Measurements from ENCODE around the gene A1CF.
"Not testable (repeated sequence)": the region's sequence is repeated elsewhere in the genome, so short reads cannot be mapped to it uniquely, and the experiment has no call there.

The A1CF gene

GRCh38 chr10:50885097-50885859, at the start of gene A1CF:
Gene A1CF (minus strand): TSS chr10:50885627. CDS start chr10:50859940, 25,687 bp downstream.
- H3K9me3 Mint-ChIP-seq, result no peaks in the 10 kb centered on the region
- H3K27ac Mint-ChIP-seq, result no peak within 1 kb of the TSS

GRCh38 chr10:50931948-50932431, 46.6 kb upstream of the A1CF start:
- no peaks in the 10 kb centered on the region for H3K9me3 Mint-ChIP-seq
- H3K27ac Mint-ChIP-seq, result no peak overlapping the region
- peaks cover 9% of the 10 kb centered on the region for H3K27me3 Mint-ChIP-seq
- no peak overlapping the region for H3K4me3 Mint-ChIP-seq
- H3K4me1 Mint-ChIP-seq, result no peaks in the 10 kb centered on the region
- H3K36me3 Mint-ChIP-seq, result no peaks in the 10 kb centered on the region

More at GRCh38 chr10:50885097-50885859, at the start of gene A1CF:
- Mint-ChIP-seq H3K4me3 (no peak within 1 kb of the TSS), H3K27me3 (peaks cover 19% of the 10 kb centered on the region), H3K36me3 (no peaks in the 10 kb centered on the region), H3K4me1 (no peaks in the 10 kb centered on the region)

GRCh38 chr10:50929670-50930069, 44.2 kb upstream of the A1CF start:
- Mint-ChIP-seq H3K27ac (no peak overlapping the region), H3K27me3 (peaks cover 3% of the 10 kb centered on the region), H3K4me1 (no peaks in the 10 kb centered on the region), H3K36me3 (no peaks in the 10 kb centered on the region), H3K4me3 (no peak overlapping the region), H3K9me3 (peaks cover 5% of the 10 kb centered on the region)

GRCh38 chr10:50928190-50928552, 42.7 kb upstream of the A1CF start:
- Mint-ChIP-seq H3K9me3 (peaks cover 13% of the 10 kb centered on the region), H3K36me3 (no peaks in the 10 kb centered on the region), H3K4me3 (no peak overlapping the region)

GRCh38 chr10:50927522-50928189, 42.2 kb upstream of the A1CF start:
- peaks cover 13% of the 10 kb centered on the region for H3K9me3 Mint-ChIP-seq

More at GRCh38 chr10:50928190-50928552, 42.7 kb upstream of the A1CF start:
- no peak overlapping the region for H3K27ac Mint-ChIP-seq
- peaks cover 3% of the 10 kb centered on the region for H3K27me3 Mint-ChIP-seq
- H3K4me1 Mint-ChIP-seq, result no peaks in the 10 kb centered on the region

GRCh38 chr10:50923471-50923870, 38.0 kb upstream of the A1CF start:
- not testable (repeated sequence) for H3K27me3 Mint-ChIP-seq, H3K4me1 Mint-ChIP-seq, H3K27ac Mint-ChIP-seq, H3K4me3 Mint-ChIP-seq, H3K36me3 Mint-ChIP-seq
- peaks cover 13% of the 10 kb centered on the region for H3K9me3 Mint-ChIP-seq

More at GRCh38 chr10:50927522-50928189, 42.2 kb upstream of the A1CF start:
- Mint-ChIP-seq H3K36me3 (no peaks in the 10 kb centered on the region), H3K27ac (no peak overlapping the region), H3K4me3 (no peak overlapping the region), H3K27me3 (peaks cover 2% of the 10 kb centered on the region), H3K4me1 (no peaks in the 10 kb centered on the region)

GRCh38 chr10:50919010-50919409, 33.6 kb upstream of the A1CF start:
- Mint-ChIP-seq H3K27me3 (peaks cover 10% of the 10 kb centered on the region), H3K9me3 (peaks cover 2% of the 10 kb centered on the region), H3K4me3 (no peak overlapping the region), H3K27ac (no peak overlapping the region), H3K4me1 (no peaks in the 10 kb centered on the region), H3K36me3 (no peaks in the 10 kb centered on the region)

GRCh38 chr10:50918529-50918928, 33.1 kb upstream of the A1CF start:
- Mint-ChIP-seq H3K4me1 (no peaks in the 10 kb centered on the region), H3K36me3 (no peaks in the 10 kb centered on the region), H3K9me3 (no peaks in the 10 kb centered on the region), H3K27ac (no peak overlapping the region), H3K27me3 (peaks cover 10% of the 10 kb centered on the region), H3K4me3 (no peak overlapping the region)

GRCh38 chr10:50917486-50917885, 32.1 kb upstream of the A1CF start:
- Mint-ChIP-seq H3K9me3 (no peaks in the 10 kb centered on the region), H3K4me1 (no peaks in the 10 kb centered on the region), H3K4me3 (no peak overlapping the region), H3K36me3 (no peaks in the 10 kb centered on the region), H3K27me3 (peaks cover 10% of the 10 kb centered on the region), H3K27ac (no peak overlapping the region)

- H3K27me3 Mint-ChIP-seq, result no peaks in the 10 kb centered on the region
- no peaks in the 10 kb centered on the region for H3K4me1 Mint-ChIP-seq
- H3K27ac Mint-ChIP-seq, result no peak overlapping the region
- no peak overlapping the region for H3K4me3 Mint-ChIP-seq
- H3K9me3 Mint-ChIP-seq, result peaks cover 5% of the 10 kb centered on the region
- no peaks in the 10 kb centered on the region for H3K36me3 Mint-ChIP-seq
These were observed 24.0 kb upstream of the A1CF start for GRCh38 chr10:50909334-50910014.

GRCh38 chr10:50908366-50908765, 22.9 kb upstream of the A1CF start:
- Mint-ChIP-seq H3K4me3 (no peak overlapping the region), H3K27ac (no peak overlapping the region), H3K9me3 (peaks cover 5% of the 10 kb centered on the region), H3K4me1 (no peaks in the 10 kb centered on the region), H3K27me3 (peaks cover 1% of the 10 kb centered on the region), H3K36me3 (no peaks in the 10 kb centered on the region)

- not testable (repeated sequence) for H3K27ac Mint-ChIP-seq, H3K36me3 Mint-ChIP-seq, H3K4me3 Mint-ChIP-seq, H3K9me3 Mint-ChIP-seq, H3K4me1 Mint-ChIP-seq
- H3K27me3 Mint-ChIP-seq, result peaks cover 15% of the 10 kb centered on the region
These were observed 20.4 kb upstream of the A1CF start for GRCh38 chr10:50905797-50906196.

GRCh38 chr10:50896721-50897120, 11.3 kb upstream of the A1CF start:
- Mint-ChIP-seq H3K27me3 (peaks cover 17% of the 10 kb centered on the region), H3K9me3 (no peaks in the 10 kb centered on the region), H3K4me3 (no peak overlapping the region), H3K27ac (no peak overlapping the region), H3K36me3 (no peaks in the 10 kb centered on the region), H3K4me1 (no peaks in the 10 kb centered on the region)

- H3K4me3 Mint-ChIP-seq, result no peak overlapping the region
- H3K4me1 Mint-ChIP-seq, result no peaks in the 10 kb centered on the region
- no peaks in the 10 kb centered on the region for H3K36me3 Mint-ChIP-seq
- H3K27ac Mint-ChIP-seq, result no peak overlapping the region
- peaks cover 8% of the 10 kb centered on the region for H3K27me3 Mint-ChIP-seq
- H3K9me3 Mint-ChIP-seq, result no peaks in the 10 kb centered on the region
These were observed 8.9 kb upstream of the A1CF start for GRCh38 chr10:50894312-50894711.

GRCh38 chr10:50892467-50892866, 7.0 kb upstream of the A1CF start:
- Mint-ChIP-seq H3K4me1 (no peaks in the 10 kb centered on the region), H3K27me3 (peaks cover 8% of the 10 kb centered on the region), H3K27ac (no peak overlapping the region), H3K9me3 (no peaks in the 10 kb centered on the region), H3K36me3 (no peaks in the 10 kb centered on the region), H3K4me3 (no peak overlapping the region)

GRCh38 chr10:50884302-50884701, 1.1 kb downstream of the A1CF start:
- Mint-ChIP-seq H3K27me3 (peaks cover 16% of the 10 kb centered on the region), H3K4me1 (no peaks in the 10 kb centered on the region), H3K9me3 (no peaks in the 10 kb centered on the region), H3K27ac (no peak overlapping the region), H3K36me3 (no peaks in the 10 kb centered on the region), H3K4me3 (no peak overlapping the region)
